C4-2B (cell line): ENCODE results near the gene KDSR.

Experiments
- H3K27ac ChIP-seq: fragments of 450-650 bp; 2 replicates; pipeline ENCODE4 v1.5.1; 2017
- ZFX ChIP-seq: fragments of 450-650 bp; IDR thresholded peaks from 2 replicates; pipeline ENCODE4 v1.6.1; 2017
- TF ChIP-seq, protein P1 (sequence below): fragments of 450-650 bp; conservative IDR thresholded peaks from 2 replicates; pipeline ENCODE4 v1.5.1; 2017; ENCODE audit warnings: mild to moderate bottlenecking

The KDSR gene

GRCh38 chr18:63378919-63379638, 12.1 kb upstream of the KDSR start:
- no peak for TF ChIP-seq ZFX
- TF ChIP-seq, protein P1, sequence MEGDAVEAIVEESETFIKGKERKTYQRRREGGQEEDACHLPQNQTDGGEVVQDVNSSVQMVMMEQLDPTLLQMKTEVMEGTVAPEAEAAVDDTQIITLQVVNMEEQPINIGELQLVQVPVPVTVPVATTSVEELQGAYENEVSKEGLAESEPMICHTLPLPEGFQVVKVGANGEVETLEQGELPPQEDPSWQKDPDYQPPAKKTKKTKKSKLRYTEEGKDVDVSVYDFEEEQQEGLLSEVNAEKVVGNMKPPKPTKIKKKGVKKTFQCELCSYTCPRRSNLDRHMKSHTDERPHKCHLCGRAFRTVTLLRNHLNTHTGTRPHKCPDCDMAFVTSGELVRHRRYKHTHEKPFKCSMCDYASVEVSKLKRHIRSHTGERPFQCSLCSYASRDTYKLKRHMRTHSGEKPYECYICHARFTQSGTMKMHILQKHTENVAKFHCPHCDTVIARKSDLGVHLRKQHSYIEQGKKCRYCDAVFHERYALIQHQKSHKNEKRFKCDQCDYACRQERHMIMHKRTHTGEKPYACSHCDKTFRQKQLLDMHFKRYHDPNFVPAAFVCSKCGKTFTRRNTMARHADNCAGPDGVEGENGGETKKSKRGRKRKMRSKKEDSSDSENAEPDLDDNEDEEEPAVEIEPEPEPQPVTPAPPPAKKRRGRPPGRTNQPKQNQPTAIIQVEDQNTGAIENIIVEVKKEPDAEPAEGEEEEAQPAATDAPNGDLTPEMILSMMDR = no peak
- no peak overlapping the region for H3K27ac ChIP-seq

GRCh38 chr18:63377275-63377980, 10.4 kb upstream of the KDSR start:
- no peak for TF ChIP-seq ZFX
- TF ChIP-seq, protein P1 = no peak

GRCh38 chr18:63376538-63376937, 9.5 kb upstream of the KDSR start:
- TF ChIP-seq, protein P1 = no peak
- no peak for TF ChIP-seq ZFX
- no peak overlapping the region for H3K27ac ChIP-seq

More at GRCh38 chr18:63377275-63377980, 10.4 kb upstream of the KDSR start:
- no peak overlapping the region for H3K27ac ChIP-seq

DNA sequence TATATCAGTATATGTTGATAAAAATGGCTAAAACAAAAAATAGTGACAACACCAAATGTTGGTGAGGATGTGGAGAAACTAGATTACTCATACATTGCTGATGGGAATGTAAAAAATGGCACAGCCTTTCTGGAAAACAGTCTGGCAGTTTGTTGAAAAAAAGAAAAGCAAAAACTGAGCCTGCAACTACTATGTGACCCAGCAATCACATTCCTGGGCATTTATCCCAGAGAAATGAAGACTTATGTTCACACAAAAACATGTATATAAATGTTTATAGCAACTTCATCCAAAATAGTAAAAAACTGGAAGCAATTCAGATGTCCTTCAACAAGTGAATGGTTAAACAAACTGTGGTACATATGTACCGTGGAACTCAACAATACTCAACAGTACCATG, 7.5 kb upstream of the KDSR start:
- no peak for TF ChIP-seq ZFX
- TF ChIP-seq, protein P1 = no peak
- H3K27ac ChIP-seq = no peak overlapping the region

DNA sequence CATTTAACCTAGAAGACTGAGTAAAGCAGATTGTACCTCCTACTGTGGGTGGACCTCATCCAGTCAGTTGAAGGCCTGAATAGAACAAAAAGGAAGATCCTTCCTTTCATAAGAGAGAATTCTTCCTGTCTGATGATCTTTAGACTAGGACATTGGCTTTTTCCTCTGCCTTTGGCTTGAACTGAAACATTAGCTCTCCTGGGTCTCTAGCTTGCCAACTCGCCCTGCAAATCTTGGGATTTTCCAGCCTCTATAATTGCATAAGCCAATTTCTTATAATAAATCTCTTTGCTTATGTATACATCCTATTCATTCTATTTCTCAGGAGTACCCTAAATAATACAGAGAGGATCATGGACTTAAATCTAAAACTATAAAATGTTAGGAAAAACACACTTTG, 6.2 kb upstream of the KDSR start:
- no peak overlapping the region for H3K27ac ChIP-seq
- TF ChIP-seq, protein P1 = no peak
- TF ChIP-seq ZFX = no peak

DNA sequence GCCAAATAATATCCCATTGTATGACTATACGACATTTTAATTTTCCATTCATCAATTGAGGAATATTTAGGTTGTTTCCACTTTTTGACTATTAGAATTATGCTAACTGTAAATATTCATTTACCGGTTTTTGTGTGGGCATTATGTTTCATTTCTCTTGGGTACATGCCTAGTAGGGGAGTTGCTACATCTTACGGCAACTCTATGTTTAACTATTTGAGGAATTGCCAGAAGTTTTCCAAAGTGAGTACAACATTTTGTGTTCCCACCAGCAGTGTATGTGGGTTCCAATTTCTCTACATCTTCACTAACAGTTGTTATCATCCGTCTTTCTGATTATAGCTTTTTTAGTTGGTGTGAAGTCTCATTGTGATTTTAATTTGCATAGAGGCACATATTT, 1.6 kb upstream of the KDSR start:
- TF ChIP-seq ZFX = no peak
- TF ChIP-seq, protein P1 = no peak
- no peak overlapping the region for H3K27ac ChIP-seq
